Hematopoietic multipotent progenitor cell treated with erythropoietin and hydrocortisone succinate and interleukin-3 and kit ligand, for 8 days (in vitro differentiated cells): ENCODE results near the gene AREG.

Experiments used
- DNase-seq: peaks from one replicate; pipeline ENCODE4 v3.0.0-alpha.2; 2015

Gene AREG

GRCh38 chr4:74466242-74466641 lies 21.3 kb downstream of the AREG start:
- DNase-seq = no peak

- no peak for DNase-seq
Measured at GRCh38 chr4:74471264-74471663, 26.3 kb downstream of the AREG start.

GRCh38 chr4:74473155-74473811 lies 28.3 kb downstream of the AREG start:
- no peak for DNase-seq

- no peak for DNase-seq
Measured at GRCh38 chr4:74474345-74475090, 29.6 kb downstream of the AREG start.

GRCh38 chr4:74475091-74475800 lies 30.3 kb downstream of the AREG start:
- no peak for DNase-seq

GRCh38 chr4:74475946-74476345 lies 31.0 kb downstream of the AREG start:
- DNase-seq = no peak

- no peak for DNase-seq
Measured at GRCh38 chr4:74479009-74479408, 34.1 kb downstream of the AREG start.

- no peak for DNase-seq
Measured at GRCh38 chr4:74480267-74480666, 35.3 kb downstream of the AREG start.

GRCh38 chr4:74481891-74482609 lies 37.1 kb downstream of the AREG start:
- no peak for DNase-seq

- no peak for DNase-seq
Measured at GRCh38 chr4:74483226-74483911, 38.4 kb downstream of the AREG start.

GRCh38 chr4:74486905-74487304 lies 42.0 kb downstream of the AREG start:
- DNase-seq = no peak

- no peak for DNase-seq
Measured at GRCh38 chr4:74487771-74488170, 42.8 kb downstream of the AREG start.

GRCh38 chr4:74490736-74491135 lies 45.8 kb downstream of the AREG start:
- no peak for DNase-seq

GRCh38 chr4:74499986-74500781 lies 55.2 kb downstream of the AREG start:
- no peak for DNase-seq

GRCh38 chr4:74501579-74501978 lies 56.6 kb downstream of the AREG start:
- DNase-seq = no peak

GRCh38 chr4:74503580-74503979 lies 58.6 kb downstream of the AREG start:
- DNase-seq = no peak

- DNase-seq = no peak
Measured at GRCh38 chr4:74504212-74504611, 59.3 kb downstream of the AREG start.
